Measurements from ENCODE around the gene ARHGAP45.
"Not testable (repeated sequence)": the region's sequence is repeated elsewhere in the genome, so short reads cannot be mapped to it uniquely, and the experiment has no call there.

The ARHGAP45 gene

GRCh38 chr19:1116726-1117581 lies 50.0 kb downstream of the ARHGAP45 start:
- DNase-seq (ENCODE audit: low spot score) = no peak

DNA sequence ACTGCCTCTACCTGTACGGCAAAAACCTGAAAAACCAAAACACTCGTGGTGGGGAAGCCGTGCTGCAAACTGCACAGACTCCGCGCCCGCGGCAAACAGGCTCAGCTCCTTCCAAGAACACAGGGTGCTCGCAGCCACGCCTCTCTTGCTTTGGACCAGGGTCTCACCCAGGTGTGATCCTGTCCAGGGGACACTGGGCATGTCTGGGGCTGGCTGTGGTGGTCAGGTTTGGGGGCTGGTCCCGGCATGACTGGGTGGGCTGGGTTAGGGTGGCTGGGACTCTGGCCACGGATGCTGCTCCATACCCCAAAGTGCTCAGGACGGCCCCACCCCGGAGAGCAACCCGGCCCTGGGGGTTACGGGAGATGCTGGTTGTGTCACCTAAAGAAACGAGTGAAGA lies 50.7 kb downstream of the ARHGAP45 start:
- no peak for DNase-seq (ENCODE audit: low spot score)

GRCh38 chr19:1118999-1119398 lies 52.0 kb downstream of the ARHGAP45 start:
- DNase-seq (ENCODE audit: low spot score) = no peak

DNA sequence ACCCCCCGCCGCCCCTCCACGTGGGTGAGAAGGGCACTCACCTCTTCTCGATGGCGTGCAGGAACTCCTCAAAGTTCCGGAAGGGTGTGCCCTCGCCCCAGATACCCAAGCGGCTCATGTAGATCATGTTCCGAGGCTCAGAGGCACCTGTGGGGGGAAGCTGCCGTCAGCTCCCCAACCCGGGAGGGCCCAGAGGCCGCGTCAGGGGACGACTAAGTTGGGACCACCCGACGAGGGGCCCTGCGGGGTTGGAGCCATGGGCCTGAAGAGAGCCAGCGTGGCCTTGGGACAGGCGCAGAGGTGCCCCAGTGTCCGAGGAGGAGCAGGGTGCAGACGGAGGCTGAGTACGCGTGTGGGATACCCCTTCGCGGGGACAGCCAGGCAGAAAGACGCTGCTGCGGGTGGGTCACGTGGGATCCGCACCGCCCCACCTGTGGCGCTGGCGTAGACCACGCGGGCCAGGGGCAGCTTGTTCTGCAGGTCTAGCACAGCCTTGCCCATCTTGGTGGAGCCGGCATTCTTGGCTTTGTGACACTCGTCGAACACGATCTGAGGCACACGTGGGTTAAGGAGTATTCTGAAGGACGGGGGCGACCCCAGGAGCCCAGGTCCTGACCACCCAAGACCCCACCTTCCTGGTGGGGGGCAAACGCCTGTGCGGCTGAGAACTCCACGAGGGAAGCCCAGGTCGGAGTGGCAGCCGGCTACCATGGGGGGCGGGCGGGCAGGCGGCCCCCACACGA lies 52.7 kb downstream of the ARHGAP45 start:
- no peak for DNase-seq (ENCODE audit: low spot score)

GRCh38 chr19:1121395-1121794 lies 54.4 kb downstream of the ARHGAP45 start:
- DNase-seq (ENCODE audit: low spot score) = no peak

- no peak for DNase-seq (ENCODE audit: low spot score)
Observed at GRCh38 chr19:1122021-1122971, 55.3 kb downstream of the ARHGAP45 start.

DNA sequence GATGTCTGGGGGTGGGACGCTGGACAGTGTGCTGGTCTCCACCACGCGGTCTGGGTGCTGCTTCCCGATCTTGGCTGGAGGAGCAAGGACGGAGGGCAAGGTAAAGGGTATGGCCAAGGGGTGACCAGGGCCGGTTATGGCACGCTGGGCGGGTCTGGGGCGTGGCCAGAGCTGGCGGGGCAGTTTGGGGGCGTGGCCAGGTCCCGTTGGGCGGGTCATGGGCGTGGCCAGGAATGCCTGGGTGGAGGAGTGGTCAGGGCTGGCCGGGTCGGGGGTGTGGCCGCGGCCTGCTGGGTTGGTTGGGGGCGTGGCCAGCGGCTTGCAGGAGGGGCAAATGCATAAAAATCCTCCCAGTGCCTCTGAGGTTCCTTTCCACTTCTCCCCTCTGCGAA lies 56.0 kb downstream of the ARHGAP45 start:
- peak; percentile 98 for DNase-seq (ENCODE audit: low spot score)

DNA sequence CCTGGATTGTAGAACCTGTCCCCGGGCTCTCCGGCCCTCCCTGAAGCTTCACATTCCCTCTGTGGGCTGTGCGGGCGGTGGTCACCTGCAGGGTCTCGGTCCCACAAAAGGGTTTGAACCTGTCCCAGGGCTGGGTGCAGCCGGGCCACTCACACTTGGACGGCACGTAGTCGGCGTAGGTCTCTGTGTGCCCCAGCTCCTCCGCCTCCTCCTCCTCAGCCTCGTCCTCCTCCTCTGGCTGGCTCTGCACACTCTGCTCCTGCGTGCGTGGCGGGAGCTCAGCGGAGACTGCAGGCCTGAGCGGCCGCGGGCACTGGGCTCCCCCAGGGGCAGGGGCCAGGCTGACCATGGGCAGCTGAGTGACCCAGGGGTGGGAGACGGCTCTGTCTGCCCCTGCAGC lies 56.4 kb downstream of the ARHGAP45 start:
- DNase-seq (ENCODE audit: low spot score) = no peak

- no peak for DNase-seq (ENCODE audit: low spot score)
Observed at GRCh38 chr19:1123885-1124677, 57.1 kb downstream of the ARHGAP45 start.

DNA sequence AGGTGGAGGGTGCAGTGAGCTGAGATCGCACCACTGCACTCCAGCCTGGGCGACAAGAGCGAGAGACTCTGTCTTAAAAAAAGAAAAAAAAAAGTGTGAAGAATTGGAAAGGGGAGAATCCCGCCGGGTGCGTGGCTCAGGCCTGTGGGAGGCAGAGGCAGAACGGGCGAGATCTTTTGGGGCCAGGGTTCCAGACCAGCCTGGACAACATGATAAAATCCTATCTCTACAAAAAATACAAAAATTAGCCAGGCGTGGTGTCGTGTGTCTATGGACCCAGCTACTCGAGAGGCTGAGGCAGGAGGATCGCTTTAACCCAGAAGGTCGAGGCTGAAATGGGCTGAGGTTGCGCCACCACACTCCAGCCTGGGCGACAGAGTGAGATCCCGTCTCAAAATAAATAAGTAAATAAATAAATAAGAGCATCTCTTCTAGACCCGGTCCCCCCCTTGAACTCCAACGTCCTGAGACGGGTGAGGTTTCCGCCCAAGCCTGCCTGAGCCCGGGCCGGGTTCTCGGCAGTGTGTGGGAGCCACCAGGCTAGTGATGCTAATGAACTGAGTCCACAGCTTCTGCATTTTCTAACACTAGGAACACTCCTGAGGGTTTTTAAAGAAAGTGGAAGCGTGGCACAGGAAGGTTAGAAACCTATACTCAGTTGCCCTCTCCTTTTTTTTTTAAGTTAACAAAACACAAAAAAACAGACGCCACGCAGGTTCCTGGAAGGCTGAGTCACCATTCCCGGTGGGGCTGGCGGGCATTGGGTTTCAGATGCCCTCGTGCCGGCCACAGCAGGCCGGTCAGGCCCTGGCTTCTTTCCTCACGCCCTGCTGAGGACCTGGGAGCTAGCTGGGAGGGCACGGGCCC lies 58.9 kb downstream of the ARHGAP45 start:
- no peak for DNase-seq (ENCODE audit: low spot score)

- DNase-seq (ENCODE audit: low spot score) = no peak
Observed at GRCh38 chr19:1126984-1127760, 60.2 kb downstream of the ARHGAP45 start.

DNA sequence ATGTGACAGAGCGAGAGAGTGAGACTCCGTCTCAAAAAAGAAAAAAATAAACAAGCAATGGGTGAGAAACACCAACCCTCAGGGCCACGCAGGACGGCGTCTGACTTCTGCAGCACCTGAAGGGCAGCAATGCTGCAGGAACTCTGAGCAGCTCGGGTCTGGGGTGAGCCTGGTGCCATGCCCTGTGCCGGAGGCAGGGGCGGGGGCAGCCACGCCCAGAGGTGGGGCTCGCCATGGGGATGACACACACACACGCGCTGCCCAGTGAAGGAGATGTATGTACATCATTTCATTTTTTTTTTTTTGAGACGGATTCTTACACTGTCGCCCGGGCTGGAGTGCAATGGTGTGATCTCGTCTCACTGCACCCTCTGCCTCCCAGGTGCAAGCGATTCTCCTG lies 61.1 kb downstream of the ARHGAP45 start:
- DNase-seq (ENCODE audit: low spot score) = no peak

DNA sequence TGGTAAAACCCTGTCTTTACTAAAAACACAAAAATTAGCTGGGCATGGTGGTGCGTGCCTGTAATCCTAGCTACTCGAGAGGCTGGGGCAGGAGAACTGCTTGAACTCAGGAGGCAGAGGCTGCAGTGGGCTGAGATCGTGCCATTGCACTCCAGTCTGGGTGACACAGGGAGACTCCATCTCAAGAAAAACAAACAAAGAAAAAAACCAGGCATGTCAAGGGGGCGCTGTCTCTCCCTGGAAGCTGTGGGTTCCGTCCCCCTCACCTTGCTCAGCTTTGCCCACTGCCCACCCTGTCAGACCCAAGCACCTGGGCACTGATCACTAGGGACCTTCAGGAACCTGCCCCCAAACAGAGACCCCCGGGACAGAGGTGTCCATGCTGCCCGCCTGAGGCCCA lies 62.1 kb downstream of the ARHGAP45 start:
- not testable (repeated sequence) for DNase-seq (ENCODE audit: low spot score)

GRCh38 chr19:1129535-1129934 lies 62.6 kb downstream of the ARHGAP45 start:
- DNase-seq (ENCODE audit: low spot score) = no peak

- DNase-seq (ENCODE audit: low spot score) = peak; percentile 45
Observed at GRCh38 chr19:1130771-1131717, 64.1 kb downstream of the ARHGAP45 start.

DNA sequence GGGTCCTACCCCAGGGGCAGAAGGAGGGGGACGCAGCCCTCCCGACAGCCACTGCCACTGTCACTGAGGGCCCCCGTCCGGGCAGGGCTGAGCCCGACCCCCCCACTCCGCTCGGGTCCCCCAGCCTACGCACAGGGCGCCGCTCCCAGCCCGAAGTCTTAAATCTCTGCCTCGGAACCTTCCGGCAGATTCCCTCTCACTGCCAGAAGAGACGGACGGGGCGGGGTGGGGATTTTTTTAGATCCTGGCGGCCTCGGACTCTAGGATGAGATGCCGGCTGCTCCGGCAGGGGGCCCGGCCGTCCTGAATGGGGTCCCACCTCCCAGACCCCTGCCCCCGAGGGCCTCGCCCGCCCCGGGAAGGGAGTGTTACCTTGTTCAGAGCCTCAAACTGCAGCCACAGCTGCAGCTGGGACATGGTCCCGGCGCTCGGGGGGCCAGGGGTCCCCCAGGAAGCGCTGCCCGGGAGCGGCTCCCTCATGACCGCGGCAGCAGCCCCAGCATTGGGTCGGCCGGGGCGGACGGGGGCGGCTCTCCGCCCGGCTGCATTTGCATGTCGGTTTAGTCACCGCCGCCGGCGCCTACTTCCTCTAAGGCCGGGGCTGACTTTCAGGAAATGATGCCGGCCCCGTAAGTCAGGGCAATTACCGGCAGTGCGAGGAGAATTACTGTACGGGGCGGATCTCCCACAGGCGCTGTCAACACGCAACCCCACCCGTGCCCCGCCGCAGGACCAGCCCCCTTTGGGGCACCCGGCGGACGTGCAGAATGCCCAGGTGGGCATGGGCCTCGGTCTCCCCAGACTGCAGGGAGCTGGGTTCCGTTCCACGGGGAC lies 65.0 kb downstream of the ARHGAP45 start:
- peak; percentile 90 for DNase-seq (ENCODE audit: low spot score)

DNA sequence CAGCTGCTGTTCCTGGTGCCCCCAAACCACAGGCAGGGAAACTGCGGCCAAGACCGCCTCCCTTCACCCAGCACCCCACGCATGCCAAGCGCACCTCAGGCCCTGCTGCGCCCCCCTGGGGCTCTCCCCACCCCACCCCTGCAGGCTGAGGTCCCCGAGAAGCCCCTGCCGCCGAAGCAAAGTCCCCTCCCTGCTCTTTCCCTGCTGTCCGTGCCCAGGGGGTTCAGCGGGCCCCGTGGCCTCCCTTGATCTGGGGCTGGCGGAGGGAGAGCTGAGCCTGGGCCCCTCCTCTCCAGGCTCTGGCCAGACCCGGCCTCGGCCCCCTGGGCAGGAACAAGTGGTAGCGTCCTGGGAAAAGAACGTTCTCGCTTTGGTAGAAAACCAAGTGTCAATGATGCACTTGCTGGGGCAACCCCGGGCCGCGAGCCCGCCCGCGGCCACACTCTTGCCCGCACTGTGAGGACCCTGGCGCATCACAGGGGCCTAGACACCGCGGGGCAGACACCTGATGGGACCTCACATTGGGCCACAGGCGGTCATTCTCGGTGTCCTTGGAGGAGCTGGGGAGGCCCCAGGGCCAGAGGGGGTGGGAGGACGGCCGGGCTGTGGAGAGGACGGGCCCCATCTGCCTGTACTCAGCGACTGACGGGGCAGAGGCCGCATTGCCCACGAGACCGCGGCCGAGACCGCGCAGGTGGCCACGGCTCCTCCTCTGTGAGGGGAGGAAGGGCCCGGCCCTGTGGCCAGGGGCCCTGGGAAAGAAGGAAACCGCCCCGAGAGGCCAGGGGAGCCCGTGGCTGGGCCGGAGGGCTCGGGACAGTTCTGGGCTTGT lies 65.8 kb downstream of the ARHGAP45 start:
- DNase-seq (ENCODE audit: low spot score) = no peak
